Sigmoid colon (tissue), 4 donors: ENCODE results near the gene ZCCHC14.
A peak's percentile ranks its signal among the peaks of the same experiment; 100 is the strongest.

ENCODE experiments used
- CTCF ChIP-seq, 4 experiments: fragments of 450-650 bp in 3 of 4; fragments of 200-600 bp in 1 of 4; IDR thresholded peaks; one replicate each; pipeline ENCODE4 v1.5.1; 2016 to 2019; ENCODE audit warnings: antibody characterized with exemption in 4 of 4, mild to moderate bottlenecking in 3 of 4, moderate library complexity in 2 of 4
- EP300 ChIP-seq, 4 donors: sonication (generic); formaldehyde crosslinking; IDR thresholded peaks; one replicate each; pipeline ENCODE4 v1.6.1; 2017; ENCODE audit warnings: antibody characterized with exemption in 4 of 4
- POLR2A ChIP-seq, 2 donors: fragments of 450-650 bp; IDR thresholded peaks; one replicate each; pipeline ENCODE4 v1.6.1; 2016; ENCODE audit warnings: antibody characterized with exemption in 2 of 2, mild to moderate bottlenecking in 2 of 2, moderate library complexity in 2 of 2
- POLR2AphosphoS5 ChIP-seq, 4 donors: sonication (generic); formaldehyde crosslinking; IDR thresholded peaks; one replicate each; pipeline ENCODE4 v1.6.1; 2017; ENCODE audit warnings: antibody characterized with exemption in 4 of 4

DNA sequence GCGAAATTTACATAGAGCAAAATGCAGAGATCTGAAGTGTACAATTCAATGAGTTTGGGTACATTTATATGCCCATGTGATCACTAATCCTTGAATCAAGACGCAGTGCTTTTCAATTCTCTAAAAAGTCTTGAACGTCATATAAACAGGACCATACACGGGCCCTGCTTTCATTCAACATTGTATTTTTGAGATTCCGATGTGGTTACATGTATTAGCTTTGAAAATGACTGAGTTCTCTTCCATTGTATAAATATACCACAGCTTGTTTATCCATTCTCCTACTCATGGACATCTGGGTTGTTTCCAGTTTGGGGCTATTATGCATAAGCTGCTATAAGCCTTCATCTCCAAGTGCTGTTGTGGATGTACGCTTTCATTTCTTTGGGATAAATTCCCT is 45.5 kb downstream of the ZCCHC14 start:
- no peak for TF ChIP-seq CTCF (IDR thresholded peaks at IDR 0.05)
- TF ChIP-seq POLR2A (IDR thresholded peaks at IDR 0.05), result no peak
- TF ChIP-seq EP300 (IDR thresholded peaks at IDR 0.05), result no peak
- TF ChIP-seq POLR2AphosphoS5 (IDR thresholded peaks at IDR 0.05), result peak in 1 of 4 donors; percentile 25
